CD14-positive monocyte (primary cell): ENCODE data around the gene RIPOR1. TPM values are rescaled to one million over a fixed set of nuclear protein-coding genes. Genes with fewer than 3 reads are reported as not detected.

Source experiments
- DNase-seq, 3 donors: peaks; one replicate each; pipeline ENCODE4 v3.0.0-alpha.2; 2011 to 2022
- H2AFZ ChIP-seq: 2 replicates; pipeline ENCODE4 v1.6.0; 2012; ENCODE audit warnings: mild to moderate bottlenecking, low read depth, low read length, inconsistent platforms; ENCODE audit not compliant: insufficient read depth, poor library complexity, severe bottlenecking
- H3K27ac ChIP-seq, 2 donors: 1 replicate in 1 of 2; 2 replicates in 1 of 2; pipeline ENCODE4 v1.5.1; 2012 to 2013; ENCODE audit warnings: low read length in 2 of 2, control low read depth in 1 of 2, inconsistent platforms in 1 of 2, low read depth in 1 of 2, mild to moderate bottlenecking in 1 of 2
- H3K27me3 ChIP-seq, 2 donors: one replicate each; pipeline versions ENCODE4 v1.6.0 to v1.6.1; 2011 to 2013; ENCODE audit warnings: low read length in 2 of 2; ENCODE audit not compliant: control insufficient read depth in 2 of 2, insufficient read depth in 2 of 2
- H3K36me3 ChIP-seq, 2 donors: replicated peaks in 1 of 2; 1 replicate in 1 of 2; 2 replicates in 1 of 2; pipeline versions ENCODE4 v1.5.1 to v1.6.1; 2012 to 2013; ENCODE audit warnings: low read length in 2 of 2, control low read depth in 1 of 2, inconsistent platforms in 1 of 2, mild to moderate bottlenecking in 1 of 2; ENCODE audit not compliant: insufficient read depth in 2 of 2, control insufficient read depth in 1 of 2
- H3K4me1 ChIP-seq, 2 donors: 1 replicate in 1 of 2; 2 replicates in 1 of 2; pipeline versions ENCODE4 v1.5.1 to v1.6.1; 2012 to 2013; ENCODE audit warnings: low read length in 2 of 2, control low read depth in 1 of 2, inconsistent platforms in 1 of 2, mild to moderate bottlenecking in 1 of 2, moderate library complexity in 1 of 2; ENCODE audit not compliant: insufficient read depth in 2 of 2, control insufficient read depth in 1 of 2
- H3K4me2 ChIP-seq: replicated peaks from 2 replicates; pipeline ENCODE3; 2012; ENCODE audit warnings: low read length, moderate library complexity, mild to moderate bottlenecking; ENCODE audit not compliant: poor library complexity, severe bottlenecking; ENCODE audit errors: extremely low read depth
- H3K4me3 ChIP-seq, 3 experiments: fragments of 200-600 bp in 1 of 3; sonication (generic) in 1 of 3; replicated peaks in 1 of 3; 1 replicate in 2 of 3; 2 replicates in 1 of 3; pipeline ENCODE4 v1.5.1; 2011 to 2013; ENCODE audit warnings: low read length in 3 of 3, mild to moderate bottlenecking in 3 of 3, control low read depth in 2 of 3, low read depth in 2 of 3, inconsistent platforms in 1 of 3, moderate library complexity in 1 of 3
- H3K79me2 ChIP-seq: 2 replicates; pipeline ENCODE4 v1.6.0; 2012; ENCODE audit warnings: mild to moderate bottlenecking, control low read depth, inconsistent platforms, low read length, moderate library complexity; ENCODE audit not compliant: insufficient read depth
- H3K9ac ChIP-seq: 2 replicates; pipeline ENCODE4 v1.6.0; 2017; ENCODE audit warnings: low read length, mild to moderate bottlenecking; ENCODE audit not compliant: insufficient read depth, poor library complexity, severe bottlenecking
- H3K9me3 ChIP-seq, 2 donors: replicated peaks in 1 of 2; 1 replicate in 1 of 2; 2 replicates in 1 of 2; pipeline versions ENCODE4 v1.5.1 to v1.6.1; 2012 to 2013; ENCODE audit warnings: low read length in 2 of 2, control low read depth in 1 of 2; ENCODE audit not compliant: control insufficient read depth in 1 of 2, insufficient read depth in 1 of 2
- H4K20me1 ChIP-seq: 2 replicates; pipeline ENCODE4 v1.6.0; 2012; ENCODE audit warnings: mild to moderate bottlenecking, low read length, control low read depth, moderate library complexity; ENCODE audit not compliant: insufficient read depth
- H3K27ac Mint-ChIP-seq, 7 donors: one replicate each; pipeline ENCODE4 v1.8.0; 2020; ENCODE audit warnings: mild to moderate bottlenecking in 7 of 7, mixed read lengths in 7 of 7, moderate library complexity in 6 of 7, inconsistent platforms in 2 of 7
- H3K27me3 Mint-ChIP-seq, 3 donors: one replicate each; pipeline ENCODE4 v1.8.0; 2021 to 2022; ENCODE audit warnings: low read depth in 3 of 3, mild to moderate bottlenecking in 3 of 3, mixed read lengths in 3 of 3, moderate library complexity in 3 of 3, inconsistent platforms in 1 of 3
- H3K36me3 Mint-ChIP-seq, 2 donors: one replicate each; pipeline ENCODE4 v1.8.0; 2020; ENCODE audit warnings: mixed read lengths in 2 of 2, inconsistent platforms in 1 of 2, mild to moderate bottlenecking in 1 of 2
- H3K4me1 Mint-ChIP-seq: one replicate; pipeline ENCODE4 v1.8.0; 2020; ENCODE audit warnings: mild to moderate bottlenecking, mixed read lengths
- H3K4me3 Mint-ChIP-seq, 2 donors: one replicate each; pipeline ENCODE4 v1.8.0; 2020; ENCODE audit warnings: mild to moderate bottlenecking in 2 of 2, mixed read lengths in 2 of 2, moderate library complexity in 1 of 2
- H3K9me3 Mint-ChIP-seq, 7 donors: one replicate each; pipeline ENCODE4 v1.8.0; 2020 to 2022; ENCODE audit warnings: mixed read lengths in 7 of 7, mild to moderate bottlenecking in 6 of 7, moderate library complexity in 6 of 7, inconsistent platforms in 2 of 7
- WGBS: methylation state at CpG from one replicate; pipeline ENCODE4 v1.1.5; 2013; ENCODE audit warnings: missing lambda C conversion rate; ENCODE audit not compliant: insufficient coverage; 5-methylcytosine and 5-hydroxymethylcytosine counted together
- intact Hi-C, 2 donors: fragments of 100-400 bp; cut with micrococcal nuclease; formaldehyde crosslinking; loops; one replicate each; pipeline versions ENCODE4 v1.15.0 to v1.15.1; 2023
- polyA plus RNA-seq, 3 donors: library from polyadenylated mRNA; depleted of rRNA in 1 of 3; unstranded in 2 of 3; stranded (reverse) in 1 of 3; fragments of 300-500 nt in 2 of 3; fragments of >200 nt in 1 of 3; fragmentation: Illumina TruSeq in 2 of 3; gene quantifications; 1 replicate in 2 of 3; 2 replicates in 1 of 3; pipeline ENCODE4 v1.2.3, GENCODE V29; 2012 to 2021
- TF ChIP-seq, protein P1 (sequence below): fragments of 200-600 bp; IDR thresholded peaks from one replicate; pipeline ENCODE4 v1.8.0; 2022; ENCODE audit warnings: antibody characterized with exemption, mild to moderate bottlenecking

Gene RIPOR1
- polyA plus RNA-seq, 3 donors, result 8.6 to 115 (median 17.5) TPM

DNA sequence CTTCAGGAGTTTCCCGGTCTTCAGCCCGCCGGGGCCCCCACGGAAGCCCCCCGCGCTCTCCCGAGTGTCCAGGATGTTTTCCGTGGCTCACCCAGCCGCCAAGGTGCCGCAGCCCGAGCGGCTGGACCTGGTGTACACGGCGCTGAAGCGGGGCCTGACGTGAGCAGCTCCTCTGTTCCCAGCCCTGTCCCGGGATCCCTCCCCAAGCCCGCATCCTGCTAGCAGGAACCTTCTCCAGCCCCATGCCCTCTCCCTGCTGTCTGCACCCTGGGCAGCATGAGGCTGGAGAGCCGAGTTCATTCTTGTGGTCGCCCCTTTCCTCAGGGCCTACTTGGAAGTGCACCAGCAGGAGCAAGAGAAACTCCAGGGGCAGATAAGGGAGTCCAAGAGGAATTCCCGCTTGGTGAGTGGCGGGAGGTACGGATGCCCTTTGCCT lies 10.1 kb downstream of the RIPOR1 start:
- Mint-ChIP-seq H3K4me1 (peaks cover 52% of the 10 kb centered on the region), H3K27me3 (peaks cover 23 to 46% (median 26%) of the 10 kb centered on the region in 3 donors), H3K4me3 (peak overlapping the region; percentile 65 to 70), H3K36me3 (peaks cover 72 to 83% of the 10 kb centered on the region in 2 donors), H3K9me3 (peaks cover 0 to 10% (median 3%) of the 10 kb centered on the region in 7 donors), H3K27ac (no peak overlapping the region)
- H3K36me3 ChIP-seq, result peaks cover 48 to 60% of the 10 kb centered on the region in 2 donors
- 68% methylated on average over 23 of the region's 23 CpGs for WGBS
- H3K4me1 ChIP-seq, result peaks cover 29 to 65% of the 10 kb centered on the region in 2 donors
- peaks cover 0 to 20% of the 10 kb centered on the region in 2 donors for H3K27me3 ChIP-seq
- H3K9me3 ChIP-seq, result no peaks in the 10 kb centered on the region
- peak overlapping the region; percentile 88 for H3K4me2 ChIP-seq
- TF ChIP-seq, protein P1, sequence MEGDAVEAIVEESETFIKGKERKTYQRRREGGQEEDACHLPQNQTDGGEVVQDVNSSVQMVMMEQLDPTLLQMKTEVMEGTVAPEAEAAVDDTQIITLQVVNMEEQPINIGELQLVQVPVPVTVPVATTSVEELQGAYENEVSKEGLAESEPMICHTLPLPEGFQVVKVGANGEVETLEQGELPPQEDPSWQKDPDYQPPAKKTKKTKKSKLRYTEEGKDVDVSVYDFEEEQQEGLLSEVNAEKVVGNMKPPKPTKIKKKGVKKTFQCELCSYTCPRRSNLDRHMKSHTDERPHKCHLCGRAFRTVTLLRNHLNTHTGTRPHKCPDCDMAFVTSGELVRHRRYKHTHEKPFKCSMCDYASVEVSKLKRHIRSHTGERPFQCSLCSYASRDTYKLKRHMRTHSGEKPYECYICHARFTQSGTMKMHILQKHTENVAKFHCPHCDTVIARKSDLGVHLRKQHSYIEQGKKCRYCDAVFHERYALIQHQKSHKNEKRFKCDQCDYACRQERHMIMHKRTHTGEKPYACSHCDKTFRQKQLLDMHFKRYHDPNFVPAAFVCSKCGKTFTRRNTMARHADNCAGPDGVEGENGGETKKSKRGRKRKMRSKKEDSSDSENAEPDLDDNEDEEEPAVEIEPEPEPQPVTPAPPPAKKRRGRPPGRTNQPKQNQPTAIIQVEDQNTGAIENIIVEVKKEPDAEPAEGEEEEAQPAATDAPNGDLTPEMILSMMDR, result no peak
- intact Hi-C loops, result loop anchor here in 1 of 2 donors (10.0 kb wide), 1 partner anchor 546 kb away; the partner anchor contains the start of gene NFATC3
- peaks cover 50% of the 10 kb centered on the region for H3K79me2 ChIP-seq
- H4K20me1 ChIP-seq, result peaks cover 99% of the 10 kb centered on the region
- no peak overlapping the region for H2AFZ ChIP-seq
- H3K4me3 ChIP-seq, result peak overlapping the region in 1 of 3 experiments; percentile 86
- no peak overlapping the region for H3K9ac ChIP-seq
- no peak for DNase-seq
- H3K27ac ChIP-seq, result no peak overlapping the region

DNA sequence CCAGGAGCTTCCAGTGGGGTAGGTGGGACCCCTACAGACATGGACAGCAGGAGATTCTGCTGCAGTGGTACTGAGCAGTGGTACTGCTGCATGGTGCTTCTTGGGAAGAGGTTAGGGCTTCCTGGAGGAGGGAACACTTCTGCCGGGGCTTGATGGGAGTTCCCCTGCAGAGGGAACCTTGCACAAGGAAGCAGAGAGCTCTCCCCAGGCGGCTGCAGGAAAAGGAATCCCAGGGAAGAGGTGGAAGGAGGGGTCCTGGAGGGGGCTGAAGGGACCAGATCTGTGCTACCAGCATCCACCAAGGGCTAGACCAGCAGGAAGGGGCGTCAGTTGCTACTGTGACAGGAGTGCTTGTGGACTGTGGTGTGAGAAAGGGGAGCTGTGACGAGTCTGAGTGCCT lies 10.6 kb downstream of the RIPOR1 start:
- DNase-seq, result no peak
- Mint-ChIP-seq H3K36me3 (peaks cover 77 to 85% of the 10 kb centered on the region in 2 donors), H3K27me3 (peaks cover 23 to 46% (median 26%) of the 10 kb centered on the region in 3 donors), H3K27ac (no peak overlapping the region), H3K4me1 (peaks cover 48% of the 10 kb centered on the region), H3K9me3 (peaks cover 0 to 10% (median 3%) of the 10 kb centered on the region in 7 donors), H3K4me3 (peak overlapping the region; percentile 48 to 70)
- Histone ChIP-seq H3K4me1 (peaks cover 25 to 59% of the 10 kb centered on the region in 2 donors), H3K9ac (no peak overlapping the region), H3K27me3 (peaks cover 0 to 20% of the 10 kb centered on the region in 2 donors), H3K9me3 (no peaks in the 10 kb centered on the region), H3K36me3 (peaks cover 54 to 66% of the 10 kb centered on the region in 2 donors), H3K4me2 (no peak overlapping the region), H2AFZ (no peak overlapping the region), H3K4me3 (no peak overlapping the region), H4K20me1 (peaks cover 100% of the 10 kb centered on the region), H3K27ac (no peak overlapping the region), H3K79me2 (peaks cover 44% of the 10 kb centered on the region)
- TF ChIP-seq, protein P1, result no peak
- intact Hi-C loops, result loop anchor here in 1 of 2 donors (10.0 kb wide), 1 partner anchor 546 kb away; the partner anchor contains the start of gene NFATC3
- WGBS, result 33% methylated on average over 2 of the region's 4 CpGs
